TTC549 (cell line): ENCODE results near the gene BAG3.
"Not testable (repeated sequence)": the region's sequence is repeated elsewhere in the genome, so short reads cannot be mapped to it uniquely, and the experiment has no call there.

Experiments used
- FAIRE-seq: peaks from 2 replicates; lab custom pipeline; 2012; peaks lifted over from hg19 to GRCh38; lab: Jason Lieb, UNC

The BAG3 gene

GRCh38 chr10:119650692-119651513, at the start of gene BAG3:
BAG3 (plus strand) TSS chr10:119651380; CDS start chr10:119651676, 296 bp downstream.
- FAIRE-seq = no peak

DNA sequence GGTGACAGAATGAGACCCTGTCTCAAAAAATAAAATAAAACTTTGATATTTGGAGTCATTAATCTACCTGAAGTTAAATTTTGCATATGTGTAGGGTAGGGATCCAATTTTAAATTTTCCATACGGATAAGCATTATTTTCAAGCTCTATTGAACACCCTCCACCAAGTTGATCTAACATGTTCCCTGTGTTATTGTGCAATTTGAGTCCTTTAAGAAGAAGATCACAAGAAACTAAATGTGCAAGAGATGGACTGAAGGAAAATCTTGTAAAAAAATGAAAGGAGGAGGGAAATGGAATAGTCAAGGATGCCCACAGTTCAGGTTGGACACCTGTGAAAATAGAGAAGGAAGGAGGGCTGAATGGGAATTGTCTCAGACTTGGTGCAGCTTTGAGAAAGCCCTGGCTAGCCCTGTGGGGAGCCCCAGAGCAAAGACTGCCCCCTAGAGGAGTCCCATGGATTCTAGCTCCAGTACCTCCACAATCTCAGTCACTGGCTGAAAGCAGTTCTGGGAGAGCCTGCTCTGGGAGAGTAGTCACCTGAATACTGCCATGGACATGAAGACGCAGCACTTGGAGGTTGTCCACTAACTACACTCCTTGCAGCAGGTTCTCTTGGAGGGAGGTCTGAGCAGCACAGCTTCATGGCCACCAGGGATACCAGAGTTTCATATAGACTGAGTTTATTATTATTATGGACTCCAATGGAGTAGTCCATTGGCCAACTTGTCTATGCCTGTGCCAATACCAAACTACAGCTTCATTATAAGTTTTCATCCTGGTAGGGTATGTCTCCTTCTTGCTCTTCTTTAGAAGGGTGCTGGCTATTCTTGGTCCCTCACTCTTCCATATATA, 48.7 kb upstream of the BAG3 start:
- no peak for FAIRE-seq

DNA sequence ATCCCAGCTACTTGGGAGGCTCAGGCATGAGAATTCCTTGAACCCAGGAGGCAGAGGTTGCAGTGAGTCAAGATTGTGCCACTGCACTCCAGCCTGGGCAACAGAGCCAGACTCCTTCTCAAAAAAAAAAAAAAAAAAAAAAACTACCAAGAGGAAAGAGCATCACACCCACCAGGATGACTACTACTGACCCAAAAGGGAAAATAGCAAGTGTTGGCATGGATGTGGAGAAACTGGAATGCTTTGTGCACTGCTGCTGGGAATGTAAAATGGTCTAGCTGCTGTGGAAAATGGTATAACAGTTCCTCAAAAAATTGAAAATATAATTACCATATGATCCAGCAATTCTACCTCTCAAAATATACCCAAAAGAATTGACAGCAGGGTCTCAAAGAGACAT, 46.7 kb upstream of the BAG3 start:
- no peak for FAIRE-seq

DNA sequence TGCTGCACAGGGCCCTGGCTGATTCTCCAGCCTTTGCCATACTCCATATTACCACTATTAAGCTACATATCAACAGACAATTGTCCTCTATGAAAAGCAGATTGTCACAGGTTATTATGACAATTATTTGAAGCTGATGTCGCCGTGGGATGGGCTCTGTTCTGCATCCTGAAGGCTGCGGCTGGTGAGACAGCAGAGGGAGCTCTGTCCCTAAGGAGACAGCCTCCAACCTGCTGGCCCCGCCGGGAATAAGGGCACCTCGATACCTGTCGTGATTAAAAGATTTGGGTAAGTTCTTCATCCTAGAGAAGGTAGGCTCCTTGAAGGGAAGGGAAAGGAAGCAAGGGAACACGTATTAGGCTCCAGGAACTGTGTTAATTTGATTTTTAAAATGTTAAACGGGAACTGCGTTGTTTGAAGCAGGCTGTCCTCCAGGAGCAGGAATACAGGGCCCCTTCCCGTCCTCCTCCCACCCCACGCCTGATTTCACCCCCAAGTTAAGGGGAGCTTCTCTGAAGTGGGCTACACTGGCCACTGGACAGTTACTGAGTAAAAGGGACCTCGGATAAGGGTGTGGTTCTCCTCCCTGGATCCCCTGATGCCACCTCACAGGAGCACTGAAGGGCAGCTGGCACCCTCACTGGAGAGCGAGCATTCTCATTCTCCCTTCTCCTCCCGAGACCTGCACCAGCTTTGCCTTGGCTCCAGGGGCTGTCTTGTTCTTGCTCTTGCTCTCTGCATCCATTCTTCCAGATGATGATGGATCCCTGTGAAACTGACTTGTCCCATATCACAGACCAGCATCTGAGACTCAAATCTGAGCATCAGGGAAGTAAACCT, 42.6 kb upstream of the BAG3 start:
- FAIRE-seq = no peak

- no peak for FAIRE-seq
These were observed 41.7 kb upstream of the BAG3 start for GRCh38 chr10:119609516-119609915.

GRCh38 chr10:119611433-119611832, 39.7 kb upstream of the BAG3 start:
- no peak for FAIRE-seq

DNA sequence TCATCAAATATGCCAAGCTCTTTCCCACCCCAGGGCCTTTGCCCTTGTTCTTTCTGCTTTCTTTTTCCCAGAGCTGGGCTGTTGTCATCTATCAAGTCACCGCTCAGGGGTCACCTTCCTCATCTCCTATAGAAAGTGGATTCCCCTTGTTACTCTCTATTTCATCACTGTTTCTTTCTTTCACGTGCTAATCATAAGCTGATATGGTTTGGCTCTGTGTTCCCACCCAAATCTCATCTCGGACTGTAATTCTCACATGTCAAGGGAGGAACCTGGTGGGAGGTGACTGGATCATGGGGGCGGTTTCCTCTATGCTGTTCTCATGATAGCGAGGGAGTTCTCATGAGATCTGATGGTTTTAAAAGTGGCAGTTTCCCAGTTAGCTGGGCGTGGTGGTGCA, 37.4 kb upstream of the BAG3 start:
- FAIRE-seq = no peak

- no peak for FAIRE-seq
These were observed 36.5 kb upstream of the BAG3 start for GRCh38 chr10:119614686-119615085.

- FAIRE-seq = no peak
These were observed 34.2 kb upstream of the BAG3 start for GRCh38 chr10:119616882-119617570.

DNA sequence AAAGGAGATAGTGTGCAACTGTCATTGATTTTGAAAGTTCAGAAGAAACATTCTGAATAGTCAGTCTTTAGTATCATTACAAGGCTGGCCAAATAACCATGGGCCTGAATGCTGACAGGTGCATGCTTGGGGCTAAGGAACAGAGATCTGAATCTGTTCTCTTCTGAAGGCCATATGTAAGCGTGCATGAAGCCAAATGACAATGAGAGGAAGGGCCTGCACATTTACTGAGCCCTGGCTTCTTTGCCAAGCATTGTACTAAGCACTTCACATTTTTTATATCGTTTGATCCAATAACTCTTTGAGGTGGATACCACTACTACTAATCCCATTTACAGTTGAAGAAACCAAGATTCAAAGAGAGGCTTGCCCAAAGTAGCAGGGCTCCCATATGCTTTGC, 32.0 kb upstream of the BAG3 start:
- FAIRE-seq = no peak

DNA sequence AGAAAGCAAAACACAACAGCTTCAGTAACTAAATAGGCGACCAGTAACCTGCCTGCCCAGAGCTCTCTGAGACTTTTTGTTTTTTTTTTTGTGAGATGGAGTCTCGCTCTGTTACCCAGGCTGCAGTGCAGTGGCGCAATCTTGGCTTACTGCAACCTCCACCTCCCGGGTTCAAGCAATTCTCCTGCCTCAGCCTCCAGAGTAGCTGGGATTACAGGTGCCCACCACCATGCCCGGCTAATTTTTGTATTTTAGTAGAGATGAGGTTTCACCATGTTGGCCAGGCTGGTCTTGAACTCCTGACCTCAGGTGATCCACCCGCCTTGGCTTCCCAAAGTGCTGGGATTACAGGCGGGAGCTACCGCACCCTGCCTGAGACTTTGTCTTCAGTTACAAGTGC, 31.4 kb upstream of the BAG3 start:
- not testable (repeated sequence) for FAIRE-seq

GRCh38 chr10:119620241-119621077, 30.7 kb upstream of the BAG3 start:
- no peak for FAIRE-seq

- FAIRE-seq = no peak
These were observed 30.1 kb upstream of the BAG3 start for GRCh38 chr10:119621078-119621384.

GRCh38 chr10:119625570-119626280, 25.5 kb upstream of the BAG3 start:
- peak; percentile 80 for FAIRE-seq

DNA sequence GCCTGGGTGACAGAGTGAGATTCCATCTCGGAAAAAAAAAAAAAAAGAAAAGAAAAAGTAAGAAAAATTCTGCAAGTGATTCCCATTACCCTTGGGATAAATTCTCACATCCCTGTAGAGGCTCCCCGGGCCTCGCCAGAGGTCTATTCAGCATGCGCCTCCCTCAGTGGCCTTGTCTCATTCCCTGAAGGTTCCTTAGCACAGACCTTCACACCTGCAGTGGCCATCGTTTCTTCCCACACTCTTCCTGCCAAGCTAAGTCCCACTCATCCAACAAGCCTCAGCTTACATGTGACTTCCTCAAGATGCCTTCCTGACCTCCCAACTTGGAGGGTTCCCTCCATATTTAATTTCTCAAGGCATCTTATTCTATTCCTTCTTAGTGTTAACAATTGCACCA, 20.9 kb upstream of the BAG3 start:
- no peak for FAIRE-seq

DNA sequence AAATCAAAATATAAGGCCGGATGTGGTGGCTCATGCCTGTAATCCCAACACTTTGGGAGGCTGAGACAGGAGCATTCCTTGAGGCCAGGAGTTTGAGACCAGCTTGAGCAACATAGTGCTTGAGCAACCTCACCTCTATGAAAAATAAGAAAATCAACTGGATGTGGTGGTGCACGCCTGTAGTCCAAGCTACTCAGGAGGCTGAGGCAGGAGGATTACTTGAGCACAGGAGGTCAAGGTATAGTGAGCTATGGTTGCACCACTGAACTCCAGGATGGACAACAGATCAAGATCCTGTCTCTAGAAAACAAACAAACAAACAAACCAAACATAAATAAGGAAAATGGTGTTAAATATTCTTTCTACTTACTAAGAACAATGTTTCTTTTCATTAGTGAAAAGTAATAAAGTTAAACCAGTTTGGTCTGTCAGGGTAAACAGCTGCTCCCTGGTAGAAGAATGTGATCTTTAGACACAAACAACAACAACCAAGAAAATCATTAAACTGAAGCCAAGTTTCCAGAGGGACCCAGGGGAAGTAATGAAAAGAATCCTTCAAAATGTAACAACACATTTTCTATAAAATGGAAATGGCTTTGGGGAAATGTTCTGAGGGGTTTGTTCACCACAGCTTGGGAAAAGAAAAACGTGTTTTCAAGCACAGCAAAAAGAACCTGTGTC, 17.5 kb upstream of the BAG3 start:
- FAIRE-seq = no peak

- FAIRE-seq = no peak
These were observed 17.0 kb upstream of the BAG3 start for GRCh38 chr10:119634219-119634544.

DNA sequence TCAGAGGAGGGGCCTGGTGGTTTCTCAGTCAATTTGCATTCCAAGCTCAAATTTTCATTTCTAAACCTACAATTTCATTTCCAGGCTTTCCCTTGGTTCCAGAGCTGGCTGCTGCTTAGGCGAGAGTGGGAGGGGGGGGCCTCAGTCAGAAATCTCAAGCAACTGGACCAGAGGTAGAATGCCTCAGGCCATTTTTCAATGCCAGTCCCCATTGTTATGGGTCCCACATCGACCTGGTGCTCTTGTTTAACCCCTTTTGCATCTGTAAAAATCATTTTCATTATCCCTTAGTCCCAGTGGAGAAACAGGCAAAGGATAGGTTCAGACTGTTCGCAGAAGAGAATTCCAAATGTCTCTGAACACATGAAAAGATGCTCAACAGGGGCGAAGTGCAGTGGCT, 13.5 kb upstream of the BAG3 start:
- FAIRE-seq = no peak

DNA sequence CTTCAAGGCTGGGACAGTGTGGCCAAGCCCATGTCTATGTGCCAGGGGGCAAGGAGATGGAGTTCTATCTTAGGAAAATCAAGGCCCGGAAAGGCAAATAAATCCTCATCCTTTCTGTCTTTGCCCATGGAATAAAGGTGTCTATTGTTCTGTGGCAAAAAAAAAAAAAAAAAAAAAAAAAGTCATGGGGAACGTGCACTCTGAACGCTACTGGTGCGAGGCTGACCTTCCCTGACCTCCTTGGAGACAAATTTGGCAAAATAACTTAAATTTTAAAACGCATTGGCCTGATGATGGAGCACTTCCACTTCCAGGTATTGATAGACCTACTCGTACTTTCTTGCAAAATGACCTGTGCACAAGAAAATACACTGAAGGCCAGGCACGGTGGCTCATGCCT, 12.2 kb upstream of the BAG3 start:
- no peak for FAIRE-seq

DNA sequence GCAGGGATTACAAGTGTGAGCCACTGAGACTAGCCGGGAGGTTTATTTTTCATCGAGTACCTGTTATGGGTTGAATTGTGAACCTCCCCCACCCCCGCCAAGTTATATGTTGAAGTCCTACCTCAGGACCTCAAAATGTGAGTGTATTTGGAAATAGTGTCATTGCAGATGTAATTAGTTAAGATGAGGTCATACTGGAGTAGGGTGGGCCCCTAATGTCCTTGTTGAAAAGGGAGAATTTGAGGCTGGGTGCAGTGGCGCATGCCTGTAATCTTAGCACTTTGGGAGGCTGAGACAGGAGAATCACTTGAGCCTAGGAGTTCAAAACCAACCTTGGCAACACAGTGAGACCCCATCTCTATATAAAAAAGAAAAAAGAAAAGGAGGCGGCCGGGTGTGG, 10.8 kb upstream of the BAG3 start:
- FAIRE-seq = no peak
